Endothelial cell of umbilical vein (primary cell): ENCODE results near the gene NDUFS3. TPM values are rescaled to one million over a fixed set of nuclear protein-coding genes. Genes with fewer than 3 reads are reported as not detected.

ENCODE experiments used
- BruUV-seq: library from RNA; stranded (reverse); fragments of 400-500 nt; replicated peaks from 2 replicates; lab custom pipeline; 2021; lab: Mats Ljungman, UMichigan
- CTCF ChIA-PET: fragments of 300-600, 350-600 bp; sonication (Branson Sonifier 250); formaldehyde crosslinking; loops from one replicate; lab custom pipeline; 2021; ENCODE audit warnings: antibody characterized with exemption, inconsistent platforms; lab: Charles Lee
- POLR2A ChIA-PET: fragments of 300-600, 350-600 bp; sonication (Branson Sonifier 250); formaldehyde crosslinking; loops from one replicate; lab custom pipeline; 2021; ENCODE audit warnings: antibody characterized with exemption, inconsistent platforms; lab: Charles Lee
- DNase-seq: peaks from one replicate; pipeline ENCODE4 v3.0.0-alpha.2; 2011; ENCODE audit warnings: low read depth, low spot score
- FAIRE-seq: peaks from 2 replicates; lab custom pipeline; 2011; peaks lifted over from hg19 to GRCh38; lab: Jason Lieb, UNC
- H2AFZ ChIP-seq: 2 replicates; pipeline ENCODE4 v1.6.0; 2012; ENCODE audit warnings: low read depth, low read length, control low read depth, inconsistent platforms
- H3K27ac ChIP-seq: 2 replicates; pipeline ENCODE4 v1.5.1; 2011; ENCODE audit warnings: low read depth, mild to moderate bottlenecking, control low read depth, low read length, moderate library complexity; ENCODE audit not compliant: insufficient read depth
- H3K27me3 ChIP-seq, 2 experiments: 2 replicates each; pipeline versions ENCODE4 v1.6.0 to v1.6.1; 2011; ENCODE audit warnings: low read length in 2 of 2, mixed read lengths in 1 of 2; ENCODE audit not compliant: control insufficient read depth in 2 of 2, insufficient read depth in 2 of 2
- H3K36me3 ChIP-seq, 2 experiments: 2 replicates in 1 of 2; 3 replicates in 1 of 2; pipeline ENCODE4 v1.5.1; 2011; ENCODE audit warnings: low read length in 2 of 2, mild to moderate bottlenecking in 1 of 2, moderate library complexity in 1 of 2; ENCODE audit not compliant: control insufficient read depth in 2 of 2, insufficient read depth in 2 of 2; ENCODE audit errors: extremely low read depth in 1 of 2
- H3K4me1 ChIP-seq: 3 replicates; pipeline ENCODE4 v1.5.1; 2011; ENCODE audit warnings: mild to moderate bottlenecking, low read length; ENCODE audit not compliant: control insufficient read depth, insufficient read depth; ENCODE audit errors: extremely low read depth
- H3K4me2 ChIP-seq: 2 replicates; pipeline ENCODE4 v1.6.1; 2011; ENCODE audit warnings: low read length, control low read depth, mixed read lengths; ENCODE audit not compliant: insufficient read depth
- H3K4me3 ChIP-seq, 3 experiments: fragments of 200-600 bp in 1 of 3; sonication (generic), shearing (Covaris generic) in 1 of 3; replicated peaks in 1 of 3; 2 replicates each; pipeline ENCODE4 v1.5.1; 2011 to 2016; ENCODE audit warnings: control low read depth in 3 of 3, low read length in 3 of 3, mild to moderate bottlenecking in 2 of 3, inconsistent platforms in 1 of 3, low read depth in 1 of 3, moderate library complexity in 1 of 3; ENCODE audit not compliant: insufficient read depth in 1 of 3
- H3K79me2 ChIP-seq: 2 replicates; pipeline ENCODE4 v1.6.0; 2012; ENCODE audit warnings: low read length, inconsistent platforms; ENCODE audit not compliant: control insufficient read depth, insufficient read depth
- H3K9ac ChIP-seq: replicated peaks from 2 replicates; pipeline ENCODE3; 2011; ENCODE audit warnings: low read length, control low read depth; ENCODE audit not compliant: insufficient read depth; ENCODE audit errors: extremely low read depth
- H3K9me1 ChIP-seq: replicated peaks from 3 replicates; pipeline ENCODE4 v1.6.0; 2011; ENCODE audit warnings: mild to moderate bottlenecking, low read length; ENCODE audit not compliant: control insufficient read depth, insufficient read depth; ENCODE audit errors: extremely low read depth
- H3K9me3 ChIP-seq: replicated peaks from 2 replicates; pipeline ENCODE4 v1.5.1; 2012; ENCODE audit warnings: low read length, inconsistent platforms; ENCODE audit not compliant: control insufficient read depth, insufficient read depth
- H4K20me1 ChIP-seq: replicated peaks from 2 replicates; pipeline ENCODE3; 2011; ENCODE audit warnings: mild to moderate bottlenecking, low read length; ENCODE audit not compliant: control insufficient read depth, insufficient read depth; ENCODE audit errors: extremely low read depth
- CTCF ChIP-seq, 2 donors: IDR thresholded peaks; 1 replicate in 1 of 2; 2 replicates in 1 of 2; pipeline ENCODE4 v1.5.1; 2011; ENCODE audit warnings: low read length in 2 of 2, mild to moderate bottlenecking in 2 of 2, moderate library complexity in 2 of 2, control low read depth in 1 of 2, inconsistent platforms in 1 of 2, low read depth in 1 of 2; ENCODE audit not compliant: insufficient read depth in 1 of 2; ENCODE audit errors: extremely low read depth in 1 of 2
- EZH2 ChIP-seq: IDR thresholded peaks from 2 replicates; pipeline ENCODE4 v1.6.1; 2012; ENCODE audit warnings: borderline replicate concordance, low read depth, mild to moderate bottlenecking, moderate library complexity, low read length, inconsistent platforms; ENCODE audit not compliant: severe bottlenecking
- FOS ChIP-seq: IDR thresholded peaks from 2 replicates; pipeline ENCODE4 v1.6.1; 2011; ENCODE audit warnings: mild to moderate bottlenecking, low read length, moderate library complexity, borderline replicate concordance; ENCODE audit not compliant: insufficient read depth
- GATA2 ChIP-seq: IDR thresholded peaks from 2 replicates; pipeline ENCODE4 v1.7.0; 2011; ENCODE audit warnings: low read depth, mild to moderate bottlenecking, moderate library complexity, mixed read lengths, low read length; ENCODE audit not compliant: insufficient read length, insufficient read depth
- JUN ChIP-seq: IDR thresholded peaks from 2 replicates; pipeline ENCODE4 v1.6.1; 2011; ENCODE audit warnings: borderline replicate concordance, low read depth; ENCODE audit not compliant: insufficient read length, insufficient read depth
- MAX ChIP-seq: IDR thresholded peaks from 2 replicates; pipeline ENCODE4 v1.6.1; 2011; ENCODE audit not compliant: insufficient read depth, insufficient read length
- MYC ChIP-seq: IDR thresholded peaks from one replicate; pipeline ENCODE4 v1.6.1; 2011; ENCODE audit warnings: mild to moderate bottlenecking, low read depth, low read length
- POLR2A ChIP-seq: IDR thresholded peaks from 2 replicates; pipeline ENCODE4 v1.6.1; 2012; ENCODE audit warnings: low read depth, mild to moderate bottlenecking, control low read depth, low read length
- POLR2AphosphoS5 ChIP-seq: IDR thresholded peaks from 2 replicates; pipeline ENCODE4 v1.6.1; 2012; ENCODE audit warnings: low read depth, mild to moderate bottlenecking, control low read depth, low read length, moderate library complexity; ENCODE audit not compliant: insufficient read depth
- dilution Hi-C: fragments of 300-500 bp; cut with MboI; formaldehyde crosslinking; loops from one replicate; pipeline ENCODE4 v1.15.0; 2019; ENCODE audit warnings: low sequenced_read_pairs; ENCODE audit not compliant: extremely low pct_ligation_motif_present
- intact Hi-C: fragments of 100-400 bp; cut with micrococcal nuclease; formaldehyde crosslinking; loops from one replicate; pipeline ENCODE4 v1.10.0; 2022
- polyA plus RNA-seq, 4 experiments: library from polyadenylated mRNA; depleted of rRNA in 3 of 4; stranded (reverse) in 3 of 4; unstranded in 1 of 4; fragments of >200 nt; gene quantifications; 2 replicates each; pipeline versions ENCODE4 v1.2.1 to v1.2.3, GENCODE V29; 2011 to 2012; ENCODE audit warnings: missing spikeins in 1 of 4
- total RNA-seq: library from RNA; stranded (reverse); gene quantifications from 2 replicates; pipeline ENCODE4 v1.2.3, GENCODE V29; 2021

NDUFS3 gene
- total and polyA plus RNA-seq, 2 donors (not counting 3 experiments of a cell fraction or from before 2014, with no cell fraction given): 99.7 to 169 TPM

GRCh38 chr11:47577460-47578041 is 1.3 kb upstream of the NDUFS3 start:
- Histone ChIP-seq H3K9me3 (no peaks in the 10 kb centered on the region), H3K4me1 (peaks cover 23% of the 10 kb centered on the region), H3K9ac (no peak overlapping the region), H3K9me1 (no peaks in the 10 kb centered on the region), H3K4me3 (peak overlapping the region in 1 of 3 experiments; percentile 77), H4K20me1 (no peaks in the 10 kb centered on the region), H3K4me2 (peak overlapping the region; percentile 90), H3K27me3 (no peaks in the 10 kb centered on the region), H3K27ac (no peak overlapping the region), H3K79me2 (peaks cover 38% of the 10 kb centered on the region), H2AFZ (no peak overlapping the region), H3K36me3 (peaks cover 21 to 24% of the 10 kb centered on the region in 2 experiments)
- DNase-seq (no peak), FAIRE-seq (no peak)
- ChIA-PET POLR2A (no interaction called here), CTCF (interaction anchor here (1.1 kb wide), 1 partner anchor 13 kb away, joined by 4 read pairs; the partner anchor contains the start of gene PTPMT1)
- TF ChIP-seq CTCF (IDR thresholded peaks at IDR 0.05; ENCODE audit: extremely low read depth in 1 of 2, insufficient read depth in 1 of 2, low read depth in 1 of 2, low read length in 2 of 2) (no peak), GATA2 (no peak)
- BruUV-seq: TSS peak; percentile 35
- dilution Hi-C loops: no loop called here
- intact Hi-C loops: loop anchor here (1.0 to 5.0 kb wide), 2 partner anchors 24 to 150 kb away; partner anchors contain the start of genes CELF1 and PSMC3

GRCh38 chr11:47583844-47584243 is 5.0 kb downstream of the NDUFS3 start:
- FAIRE-seq (no peak), DNase-seq (no peak)
- Histone ChIP-seq H3K36me3 (peaks cover 13 to 20% of the 10 kb centered on the region in 2 experiments), H3K9ac (no peak overlapping the region), H3K9me1 (no peaks in the 10 kb centered on the region), H3K4me3 (no peak overlapping the region), H3K9me3 (no peaks in the 10 kb centered on the region), H2AFZ (no peak overlapping the region), H3K4me1 (peaks cover 11% of the 10 kb centered on the region), H4K20me1 (no peaks in the 10 kb centered on the region), H3K27me3 (no peaks in the 10 kb centered on the region), H3K4me2 (no peak overlapping the region), H3K79me2 (peaks cover 19% of the 10 kb centered on the region), H3K27ac (no peak overlapping the region)
- CTCF ChIA-PET: no interaction called here
- dilution Hi-C loops (no loop called here), intact Hi-C loops (no loop called here)
- POLR2A ChIA-PET: no interaction called here
- BruUV-seq: no TSS peak
- no peak for TF ChIP-seq MYC
- no peak for TF ChIP-seq POLR2AphosphoS5
- TF ChIP-seq EZH2: no peak
- TF ChIP-seq JUN: no peak
- TF ChIP-seq POLR2A: no peak
- TF ChIP-seq CTCF (IDR thresholded peaks at IDR 0.05; ENCODE audit: extremely low read depth in 1 of 2, insufficient read depth in 1 of 2, low read depth in 1 of 2, low read length in 2 of 2): no peak
- TF ChIP-seq MAX: no peak
- no peak for TF ChIP-seq GATA2
- TF ChIP-seq FOS: no peak
